Measurements from ENCODE around the gene ARMC5.

DNA sequence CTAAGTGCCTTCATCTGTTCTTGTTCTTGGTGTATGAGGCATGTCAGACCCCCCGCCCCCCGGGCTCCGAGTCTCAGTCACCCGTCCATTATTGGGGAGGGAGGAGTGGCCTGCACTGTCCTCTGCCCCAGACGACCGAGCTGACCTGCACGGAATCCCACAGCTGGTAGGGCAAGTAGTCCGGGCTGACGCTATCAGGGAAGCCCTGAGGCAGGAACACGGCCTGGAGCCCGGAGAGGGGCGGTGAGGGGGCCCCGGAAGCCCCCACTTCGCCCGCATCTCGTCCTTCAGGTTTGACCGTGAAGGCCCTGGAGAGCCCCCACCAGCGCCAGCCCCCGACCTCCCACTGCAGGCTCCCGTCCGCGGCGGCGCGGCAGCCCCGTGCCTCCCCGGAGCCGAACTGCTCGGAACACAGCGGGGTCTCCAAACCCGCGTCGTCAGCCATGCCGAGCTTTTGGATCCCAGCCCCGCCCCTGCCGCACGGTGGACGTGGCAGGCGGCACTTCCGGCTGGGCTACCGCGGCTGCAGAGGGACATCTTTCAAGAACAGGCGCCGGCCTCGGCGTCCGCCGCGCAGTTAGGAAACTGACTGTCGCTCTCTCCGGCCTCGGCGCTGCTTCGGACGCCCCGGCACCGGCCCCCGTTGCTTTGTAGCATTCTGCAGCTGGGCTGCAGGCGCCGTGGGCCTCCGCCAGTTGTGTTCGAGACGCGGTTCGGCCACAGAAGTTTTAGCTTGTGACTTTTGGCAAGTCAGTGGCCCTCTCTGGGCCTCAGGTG, 48.8 kb downstream of the ARMC5 start, which contains the start of gene RUSF1:
- TF ChIP-seq, protein P1, sequence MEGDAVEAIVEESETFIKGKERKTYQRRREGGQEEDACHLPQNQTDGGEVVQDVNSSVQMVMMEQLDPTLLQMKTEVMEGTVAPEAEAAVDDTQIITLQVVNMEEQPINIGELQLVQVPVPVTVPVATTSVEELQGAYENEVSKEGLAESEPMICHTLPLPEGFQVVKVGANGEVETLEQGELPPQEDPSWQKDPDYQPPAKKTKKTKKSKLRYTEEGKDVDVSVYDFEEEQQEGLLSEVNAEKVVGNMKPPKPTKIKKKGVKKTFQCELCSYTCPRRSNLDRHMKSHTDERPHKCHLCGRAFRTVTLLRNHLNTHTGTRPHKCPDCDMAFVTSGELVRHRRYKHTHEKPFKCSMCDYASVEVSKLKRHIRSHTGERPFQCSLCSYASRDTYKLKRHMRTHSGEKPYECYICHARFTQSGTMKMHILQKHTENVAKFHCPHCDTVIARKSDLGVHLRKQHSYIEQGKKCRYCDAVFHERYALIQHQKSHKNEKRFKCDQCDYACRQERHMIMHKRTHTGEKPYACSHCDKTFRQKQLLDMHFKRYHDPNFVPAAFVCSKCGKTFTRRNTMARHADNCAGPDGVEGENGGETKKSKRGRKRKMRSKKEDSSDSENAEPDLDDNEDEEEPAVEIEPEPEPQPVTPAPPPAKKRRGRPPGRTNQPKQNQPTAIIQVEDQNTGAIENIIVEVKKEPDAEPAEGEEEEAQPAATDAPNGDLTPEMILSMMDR (IDR thresholded peaks at IDR 0.05) = no peak
- TF ChIP-seq POLR2A (IDR thresholded peaks at IDR 0.05) = peak; percentile 45
